ENCODE measurements around the gene GALNT6. TPM values are rescaled to one million over a fixed set of nuclear protein-coding genes. Genes with fewer than 3 reads are reported as not detected.

Gene GALNT6
- total RNA-seq, 1 donor from 2014 or later, result 35.0 TPM

DNA sequence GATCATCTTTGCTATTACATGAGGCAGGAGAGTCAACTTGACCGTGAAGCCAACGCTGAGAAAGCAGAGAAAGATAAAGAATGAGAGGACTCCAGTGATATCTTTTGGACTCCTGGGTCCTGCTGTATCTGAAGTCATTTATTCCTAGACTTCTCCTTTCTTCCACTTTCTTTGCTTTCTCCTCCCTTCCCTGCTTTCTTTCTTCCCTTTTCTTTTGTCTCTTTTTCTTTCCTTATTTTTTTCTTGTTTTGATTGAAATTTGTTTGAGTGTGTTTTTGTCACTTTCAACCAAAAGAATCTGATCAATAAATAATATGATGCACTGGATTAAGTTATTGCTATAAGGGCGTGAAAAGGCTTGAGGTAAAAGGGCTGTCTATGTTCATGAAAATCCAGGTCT is 13.4 kb upstream of the GALNT6 start:
- H3K36me3 ChIP-seq (ENCODE audit: control insufficient read depth, insufficient read depth, low read length), result no peaks in the 10 kb centered on the region
- TF ChIP-seq, protein P1, sequence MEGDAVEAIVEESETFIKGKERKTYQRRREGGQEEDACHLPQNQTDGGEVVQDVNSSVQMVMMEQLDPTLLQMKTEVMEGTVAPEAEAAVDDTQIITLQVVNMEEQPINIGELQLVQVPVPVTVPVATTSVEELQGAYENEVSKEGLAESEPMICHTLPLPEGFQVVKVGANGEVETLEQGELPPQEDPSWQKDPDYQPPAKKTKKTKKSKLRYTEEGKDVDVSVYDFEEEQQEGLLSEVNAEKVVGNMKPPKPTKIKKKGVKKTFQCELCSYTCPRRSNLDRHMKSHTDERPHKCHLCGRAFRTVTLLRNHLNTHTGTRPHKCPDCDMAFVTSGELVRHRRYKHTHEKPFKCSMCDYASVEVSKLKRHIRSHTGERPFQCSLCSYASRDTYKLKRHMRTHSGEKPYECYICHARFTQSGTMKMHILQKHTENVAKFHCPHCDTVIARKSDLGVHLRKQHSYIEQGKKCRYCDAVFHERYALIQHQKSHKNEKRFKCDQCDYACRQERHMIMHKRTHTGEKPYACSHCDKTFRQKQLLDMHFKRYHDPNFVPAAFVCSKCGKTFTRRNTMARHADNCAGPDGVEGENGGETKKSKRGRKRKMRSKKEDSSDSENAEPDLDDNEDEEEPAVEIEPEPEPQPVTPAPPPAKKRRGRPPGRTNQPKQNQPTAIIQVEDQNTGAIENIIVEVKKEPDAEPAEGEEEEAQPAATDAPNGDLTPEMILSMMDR (IDR thresholded peaks at IDR 0.05; ENCODE audit: insufficient read depth, low read length, poor library complexity, severe bottlenecking), result no peak
- H3K27me3 ChIP-seq (ENCODE audit: control insufficient read depth, insufficient read depth, low read length), result no peaks in the 10 kb centered on the region
- H3K4me3 ChIP-seq (ENCODE audit: low read depth, low read length), result no peak overlapping the region
- DNase-seq (ENCODE audit: low read depth), result no peak

GRCh38 chr12:51403681-51404136 is 12.5 kb upstream of the GALNT6 start:
- Histone ChIP-seq H3K36me3 (ENCODE audit: control insufficient read depth, insufficient read depth, low read length) (no peaks in the 10 kb centered on the region), H3K4me3 (ENCODE audit: low read depth, low read length) (no peak overlapping the region), H3K27me3 (ENCODE audit: control insufficient read depth, insufficient read depth, low read length) (no peaks in the 10 kb centered on the region)
- no peak for DNase-seq (ENCODE audit: low read depth)
- TF ChIP-seq, protein P1 (IDR thresholded peaks at IDR 0.05; ENCODE audit: insufficient read depth, low read length, poor library complexity, severe bottlenecking), result no peak

DNA sequence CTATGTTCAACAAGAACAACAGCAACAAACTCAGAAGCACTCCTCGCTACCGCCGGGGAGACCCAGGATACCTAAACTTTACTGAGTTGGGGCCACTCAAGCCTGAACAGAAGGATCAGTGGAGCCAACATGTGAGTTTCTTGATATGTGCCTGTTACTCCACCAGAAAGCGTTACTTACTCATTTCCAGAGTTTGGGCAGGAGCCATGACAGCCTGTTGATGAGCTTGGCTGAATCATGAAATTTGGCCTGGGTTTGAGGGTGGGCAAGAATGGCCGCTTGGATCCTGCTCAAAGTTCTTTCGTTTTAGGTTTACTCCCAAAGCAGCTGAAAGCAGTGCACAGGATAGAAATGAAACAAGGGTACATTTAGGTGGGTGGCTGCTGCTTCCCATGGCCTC is 12.0 kb upstream of the GALNT6 start:
- H3K36me3 ChIP-seq (ENCODE audit: control insufficient read depth, insufficient read depth, low read length), result no peaks in the 10 kb centered on the region
- no peak overlapping the region for H3K4me3 ChIP-seq (ENCODE audit: low read depth, low read length)
- DNase-seq (ENCODE audit: low read depth), result no peak
- TF ChIP-seq, protein P1 (IDR thresholded peaks at IDR 0.05; ENCODE audit: insufficient read depth, low read length, poor library complexity, severe bottlenecking), result no peak
- H3K27me3 ChIP-seq (ENCODE audit: control insufficient read depth, insufficient read depth, low read length), result no peaks in the 10 kb centered on the region

GRCh38 chr12:51401900-51402299 is 10.7 kb upstream of the GALNT6 start:
- TF ChIP-seq, protein P1 (IDR thresholded peaks at IDR 0.05; ENCODE audit: insufficient read depth, low read length, poor library complexity, severe bottlenecking), result no peak
- H3K4me3 ChIP-seq (ENCODE audit: low read depth, low read length), result no peak overlapping the region

GRCh38 chr12:51401486-51401885 is 10.3 kb upstream of the GALNT6 start:
- Histone ChIP-seq H3K36me3 (ENCODE audit: control insufficient read depth, insufficient read depth, low read length) (no peaks in the 10 kb centered on the region), H3K4me3 (ENCODE audit: low read depth, low read length) (no peak overlapping the region), H3K27me3 (ENCODE audit: control insufficient read depth, insufficient read depth, low read length) (no peaks in the 10 kb centered on the region)
- no peak for DNase-seq (ENCODE audit: low read depth)
- TF ChIP-seq, protein P1 (IDR thresholded peaks at IDR 0.05; ENCODE audit: insufficient read depth, low read length, poor library complexity, severe bottlenecking), result no peak

More at GRCh38 chr12:51401900-51402299, 10.7 kb upstream of the GALNT6 start:
- H3K27me3 ChIP-seq (ENCODE audit: control insufficient read depth, insufficient read depth, low read length), result no peaks in the 10 kb centered on the region
- H3K36me3 ChIP-seq (ENCODE audit: control insufficient read depth, insufficient read depth, low read length), result no peaks in the 10 kb centered on the region
- no peak for DNase-seq (ENCODE audit: low read depth)

DNA sequence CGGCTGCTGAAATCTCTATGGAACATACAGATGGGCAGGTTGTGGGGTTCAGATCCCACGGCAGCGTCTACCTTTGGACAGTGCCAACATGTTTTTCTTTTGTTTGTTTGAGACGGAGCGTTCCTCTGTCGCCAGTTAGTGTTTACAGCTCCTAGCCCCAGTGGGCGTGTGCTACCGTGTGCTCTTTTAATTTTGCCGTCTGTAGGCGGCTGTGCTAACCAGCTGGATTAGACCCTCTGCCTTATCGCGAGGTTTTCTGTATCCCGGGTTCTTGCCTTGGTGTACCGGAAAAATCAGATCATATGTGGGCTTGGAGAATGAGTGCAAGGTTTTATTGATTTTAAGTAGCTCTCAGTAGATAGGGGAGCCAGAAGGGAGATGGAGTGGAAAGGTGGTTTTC is 9.8 kb upstream of the GALNT6 start:
- H3K4me3 ChIP-seq (ENCODE audit: low read depth, low read length), result no peak overlapping the region
- TF ChIP-seq, protein P1 (IDR thresholded peaks at IDR 0.05; ENCODE audit: insufficient read depth, low read length, poor library complexity, severe bottlenecking), result no peak
- H3K36me3 ChIP-seq (ENCODE audit: control insufficient read depth, insufficient read depth, low read length), result no peaks in the 10 kb centered on the region
- no peaks in the 10 kb centered on the region for H3K27me3 ChIP-seq (ENCODE audit: control insufficient read depth, insufficient read depth, low read length)
- no peak for DNase-seq (ENCODE audit: low read depth)

All from kidney epithelial cell (primary cell).